Cardiac muscle cell (in vitro differentiated cells and primary cell): Measurements from ENCODE around the gene MAP3K9. TPM values are rescaled to one million over a fixed set of nuclear protein-coding genes. Genes with fewer than 3 reads are reported as not detected.

ENCODE experiments used
- DNase-seq, 2 donors: peaks; one replicate each; pipeline versions ENCODE4 v3.0.0 to v3.0.0-alpha.2; 2010 to 2017; ENCODE audit warnings: low read depth in 1 of 2, low spot score in 1 of 2
- H3K27ac ChIP-seq: fragments of 200-600 bp; sonication (generic); 2 replicates; pipeline ENCODE4 v1.5.1; 2016
- H3K27me3 ChIP-seq: fragments of 200-600 bp; sonication (generic); 2 replicates; pipeline ENCODE4 v1.6.0; 2016; ENCODE audit warnings: control low read depth
- H3K36me3 ChIP-seq: fragments of 200-600 bp; sonication (generic); 2 replicates; pipeline ENCODE4 v1.5.1; 2016; ENCODE audit warnings: control low read depth
- H3K4me1 ChIP-seq: fragments of 200-600 bp; sonication (generic); 2 replicates; pipeline ENCODE4 v1.8.1; 2017; ENCODE audit warnings: low read depth, mild to moderate bottlenecking, mixed run types
- H3K4me3 ChIP-seq: fragments of 200-600 bp; sonication (generic); 2 replicates; pipeline ENCODE4 v1.5.1; 2016; ENCODE audit warnings: mild to moderate bottlenecking
- H3K9me3 ChIP-seq: fragments of 200-600 bp; sonication (generic); 2 replicates; pipeline ENCODE4 v1.5.1; 2017; ENCODE audit warnings: low read depth, mild to moderate bottlenecking, control low read depth
- CTCF ChIP-seq: IDR thresholded peaks from 2 replicates; pipeline ENCODE4 v1.5.1; 2012; ENCODE audit warnings: low read depth, mild to moderate bottlenecking, low read length
- polyA plus RNA-seq: library from polyadenylated mRNA; unstranded; fragments of >200 nt; fragmentation: Nextera tagmentation; extraction: Ambion mirVana; gene quantifications from 2 replicates; pipeline ENCODE4 v1.2.1, GENCODE V29; 2016
- total RNA-seq: library from RNA; depleted of rRNA; stranded (reverse); fragments of >200 nt; gene quantifications from 2 replicates; pipeline ENCODE4 v1.2.3, GENCODE V29; 2016

The MAP3K9 gene
- total and polyA plus RNA-seq, 2 experiments from 2014 or later = 5.4 to 7.4 TPM

GRCh38 chr14:70789961-70790360 lies 19.4 kb downstream of the MAP3K9 start:
- H3K9me3 ChIP-seq = no peaks in the 10 kb centered on the region
- no peak for DNase-seq
- H3K27ac ChIP-seq = no peak overlapping the region
- H3K27me3 ChIP-seq = no peaks in the 10 kb centered on the region
- no peak for TF ChIP-seq CTCF
- H3K4me3 ChIP-seq = no peak overlapping the region
- H3K36me3 ChIP-seq = peaks cover 4% of the 10 kb centered on the region
- no peaks in the 10 kb centered on the region for H3K4me1 ChIP-seq

GRCh38 chr14:70789361-70789760 lies 20.0 kb downstream of the MAP3K9 start:
- H3K4me1 ChIP-seq = no peaks in the 10 kb centered on the region
- H3K27me3 ChIP-seq = no peaks in the 10 kb centered on the region
- DNase-seq = peak; percentile 1 to 43
- no peak for TF ChIP-seq CTCF
- no peak overlapping the region for H3K4me3 ChIP-seq
- peaks cover 4% of the 10 kb centered on the region for H3K36me3 ChIP-seq
- H3K27ac ChIP-seq = no peak overlapping the region
- H3K9me3 ChIP-seq = no peaks in the 10 kb centered on the region

GRCh38 chr14:70788898-70789297 lies 20.4 kb downstream of the MAP3K9 start:
- Histone ChIP-seq H3K4me1 (no peaks in the 10 kb centered on the region), H3K36me3 (peaks cover 4% of the 10 kb centered on the region), H3K9me3 (no peaks in the 10 kb centered on the region), H3K4me3 (no peak overlapping the region), H3K27me3 (no peaks in the 10 kb centered on the region), H3K27ac (no peak overlapping the region)
- no peak for DNase-seq
- TF ChIP-seq CTCF = no peak

GRCh38 chr14:70785556-70785955 lies 23.8 kb downstream of the MAP3K9 start:
- Histone ChIP-seq H3K9me3 (no peaks in the 10 kb centered on the region), H3K4me3 (no peak overlapping the region), H3K27ac (no peak overlapping the region), H3K27me3 (no peaks in the 10 kb centered on the region), H3K36me3 (no peaks in the 10 kb centered on the region), H3K4me1 (no peaks in the 10 kb centered on the region)
- TF ChIP-seq CTCF = no peak
- no peak for DNase-seq

- no peak overlapping the region for H3K4me3 ChIP-seq
- H3K36me3 ChIP-seq = no peaks in the 10 kb centered on the region
- no peak overlapping the region for H3K27ac ChIP-seq
- H3K4me1 ChIP-seq = no peaks in the 10 kb centered on the region
- no peak for TF ChIP-seq CTCF
- no peak for DNase-seq
- no peaks in the 10 kb centered on the region for H3K27me3 ChIP-seq
- H3K9me3 ChIP-seq = no peaks in the 10 kb centered on the region
These were observed 24.4 kb downstream of the MAP3K9 start for GRCh38 chr14:70784886-70785285.

- Histone ChIP-seq H3K27ac (no peak overlapping the region), H3K9me3 (no peaks in the 10 kb centered on the region), H3K4me3 (no peak overlapping the region), H3K36me3 (no peaks in the 10 kb centered on the region), H3K27me3 (no peaks in the 10 kb centered on the region), H3K4me1 (no peaks in the 10 kb centered on the region)
- TF ChIP-seq CTCF = no peak
- no peak for DNase-seq
These were observed 27.0 kb downstream of the MAP3K9 start for GRCh38 chr14:70782361-70782760.
